Activated T-cell treated with anti-CD3 and anti-CD28 coated beads for 48 hours (primary cell): ENCODE measurements around the gene TMEM91.

Experiments used
- DNase-seq: peaks from one replicate; pipeline ENCODE4 v3.0.0-alpha.2; 2020; ENCODE audit warnings: low read depth

Gene TMEM91

GRCh38 chr19:41431426-41432386 is 55.4 kb downstream of the TMEM91 start:
- DNase-seq = no peak

GRCh38 chr19:41433171-41433570 is 56.8 kb downstream of the TMEM91 start:
- DNase-seq = no peak
